H1 (cell line): Measurements from ENCODE around the gene TMEM45A. TPM values are rescaled to one million over a fixed set of nuclear protein-coding genes. Genes with fewer than 3 reads are reported as not detected.

Experiments used
- CTBP2 ChIP-seq: IDR thresholded peaks from 2 replicates; pipeline ENCODE4 v1.7.0; 2011; ENCODE audit warnings: borderline replicate concordance, mild to moderate bottlenecking, moderate library complexity, mixed read lengths, low read length; ENCODE audit not compliant: insufficient read depth, insufficient read length
- EGR1 ChIP-seq: IDR thresholded peaks from 2 replicates; pipeline ENCODE4 v1.6.1; 2011; ENCODE audit warnings: low read depth, low read length, borderline replicate concordance
- RXRA ChIP-seq: IDR thresholded peaks from 2 replicates; pipeline ENCODE4 v1.6.1; 2011; ENCODE audit warnings: low read depth, mild to moderate bottlenecking, low read length, moderate library complexity; ENCODE audit not compliant: insufficient read depth
- polyA plus RNA-seq, 7 experiments: library from polyadenylated mRNA; depleted of rRNA in 3 of 7; stranded (reverse) in 5 of 7; unstranded in 2 of 7; fragments of >200 nt in 5 of 7; fragments of 200-250 nt in 2 of 7; gene quantifications; 1 replicate in 5 of 7; 2 replicates in 1 of 7; 4 replicates in 1 of 7; pipeline versions ENCODE4 v1.2.1 to v1.2.3, GENCODE V29; 2011 to 2013; ENCODE audit warnings: missing spikeins in 2 of 7, mixed read lengths in 2 of 7
- total RNA-seq: library from RNA; stranded (reverse); fragmentation: NEBNext Ultra II Directional; extraction: Animal tissue kit (Norgen Biotek cat#: 25700); gene quantifications from 2 replicates; pipeline ENCODE4 v1.2.1, GENCODE V29; 2021

The TMEM45A gene
- total and polyA plus RNA-seq, 2 of the 8 experiments (the other 6 are each of a cell fraction or from before 2014, with no cell fraction given), result 12.9 to 14.2 TPM

DNA sequence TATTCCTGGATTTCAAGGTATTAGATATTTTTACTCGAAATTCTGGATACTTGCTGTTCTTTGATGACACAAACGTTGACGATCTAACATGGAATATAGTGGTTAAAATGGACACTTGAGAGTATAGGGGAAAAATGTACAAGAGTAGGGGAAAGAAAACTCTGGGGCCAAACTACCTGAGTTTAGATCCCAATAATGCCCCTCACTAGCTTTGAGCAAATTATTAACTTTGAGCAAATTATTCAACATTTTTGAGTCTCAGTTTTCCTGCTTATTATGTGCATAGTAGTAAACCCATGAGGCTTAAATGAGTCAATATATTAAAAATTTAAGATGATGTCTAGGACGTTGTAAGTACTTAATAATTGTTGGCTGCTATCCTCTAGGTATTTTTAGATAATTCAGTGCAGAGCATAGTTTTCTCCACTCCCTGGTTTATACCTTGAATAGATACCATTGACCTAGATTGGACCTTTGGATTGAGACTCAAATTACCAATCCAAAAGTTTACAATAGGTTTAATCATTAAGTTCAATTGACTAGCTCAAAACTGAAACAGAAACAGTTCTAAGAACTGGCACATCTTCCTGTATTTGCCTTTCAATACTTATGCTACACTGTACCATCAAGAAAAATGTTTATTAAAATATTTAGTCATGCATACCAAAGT is 121.4 kb downstream of the TMEM45A start (continued):
- no peak for TF ChIP-seq EGR1
- no peak for TF ChIP-seq RXRA
- TF ChIP-seq CTBP2, result no peak
- TF ChIP-seq, all 59 proteins: peak for 0
